Liver (tissue), 9 donors: ENCODE results near the gene RPSA. TPM values are rescaled to one million over a fixed set of nuclear protein-coding genes. Genes with fewer than 3 reads are reported as not detected.

Source experiments
- DNase-seq: peaks from one replicate; pipeline ENCODE4 v3.0.0-alpha.2; 2017; ENCODE audit warnings: low spot score
- H3K27ac ChIP-seq, 2 donors: one replicate each; pipeline ENCODE4 v1.7.0; 2013; ENCODE audit warnings: inconsistent platforms in 2 of 2, low read length in 2 of 2, control low read depth in 1 of 2, low read depth in 1 of 2, mild to moderate bottlenecking in 1 of 2
- H3K27me3 ChIP-seq, 4 donors: one replicate each; pipeline versions ENCODE4 v1.6.1 to v1.7.0; 2013; ENCODE audit warnings: low read length in 3 of 4, inconsistent platforms in 1 of 4, mild to moderate bottlenecking in 1 of 4, moderate library complexity in 1 of 4; ENCODE audit not compliant: control insufficient read depth in 4 of 4, insufficient read depth in 4 of 4
- H3K36me3 ChIP-seq, 4 donors: one replicate each; pipeline versions ENCODE4 v1.6.1 to v1.7.0; 2013; ENCODE audit warnings: low read length in 3 of 4, mild to moderate bottlenecking in 3 of 4, low read depth in 1 of 4, moderate library complexity in 1 of 4; ENCODE audit not compliant: control insufficient read depth in 4 of 4, insufficient read depth in 3 of 4
- H3K4me1 ChIP-seq, 4 donors: one replicate each; pipeline versions ENCODE4 v1.6.1 to v1.7.0; 2013; ENCODE audit warnings: low read length in 3 of 4, mild to moderate bottlenecking in 3 of 4, moderate library complexity in 1 of 4; ENCODE audit not compliant: control insufficient read depth in 4 of 4, insufficient read depth in 4 of 4
- H3K4me3 ChIP-seq, 3 donors: one replicate each; pipeline versions ENCODE4 v1.6.1 to v1.7.0; 2013; ENCODE audit warnings: low read length in 3 of 3, control low read depth in 1 of 3, low read depth in 1 of 3, mild to moderate bottlenecking in 1 of 3
- H3K9ac ChIP-seq, 2 donors: one replicate each; pipeline ENCODE4 v1.7.0; 2013; ENCODE audit warnings: low read length in 2 of 2, mild to moderate bottlenecking in 2 of 2, moderate library complexity in 2 of 2, control low read depth in 1 of 2, low read depth in 1 of 2
- H3K9me3 ChIP-seq, 4 donors: one replicate each; pipeline versions ENCODE4 v1.6.1 to v1.7.0; 2013; ENCODE audit warnings: low read length in 3 of 4; ENCODE audit not compliant: control insufficient read depth in 4 of 4
- CTCF ChIP-seq: fragments of 150-350 bp; IDR thresholded peaks from 2 replicates; pipeline ENCODE4 v1.5.1; 2017; ENCODE audit warnings: improper control_type of control experiment, low read depth, low read length; ENCODE audit not compliant: missing input control
- EGR1 ChIP-seq, 2 donors: IDR thresholded peaks; 2 replicates each; pipeline ENCODE4 v1.6.1; 2016 to 2018; ENCODE audit warnings: antibody characterized with exemption in 2 of 2, low read depth in 2 of 2
- FOXA1 ChIP-seq: IDR thresholded peaks from 2 replicates; pipeline ENCODE4 v1.6.1; 2016; ENCODE audit warnings: antibody characterized with exemption
- FOXA2 ChIP-seq: IDR thresholded peaks from 2 replicates; pipeline ENCODE4 v1.6.1; 2016; ENCODE audit warnings: antibody characterized with exemption
- GABPA ChIP-seq, 2 donors: IDR thresholded peaks in 1 of 2; conservative IDR thresholded peaks in 1 of 2; 2 replicates each; pipeline ENCODE4 v1.6.1; 2016; ENCODE audit warnings: antibody characterized with exemption in 2 of 2, mild to moderate bottlenecking in 1 of 2, moderate library complexity in 1 of 2
- HNF4G ChIP-seq: IDR thresholded peaks from 2 replicates; pipeline ENCODE4 v1.6.1; 2016; ENCODE audit warnings: antibody characterized with exemption
- JUND ChIP-seq, 2 donors: IDR thresholded peaks; 2 replicates each; pipeline ENCODE4 v1.6.1; 2016; ENCODE audit warnings: antibody characterized with exemption in 2 of 2
- MAX ChIP-seq: IDR thresholded peaks from 2 replicates; pipeline ENCODE4 v1.6.1; 2016; ENCODE audit warnings: antibody characterized with exemption
- NR2F2 ChIP-seq: IDR thresholded peaks from 2 replicates; pipeline ENCODE4 v1.6.1; 2016; ENCODE audit warnings: antibody characterized with exemption
- RAD21 ChIP-seq, 2 donors: IDR thresholded peaks; 2 replicates each; pipeline ENCODE4 v1.6.1; 2016; ENCODE audit warnings: antibody characterized with exemption in 2 of 2, mild to moderate bottlenecking in 2 of 2
- REST ChIP-seq: IDR thresholded peaks from 2 replicates; pipeline ENCODE4 v1.6.1; 2016; ENCODE audit warnings: antibody characterized with exemption, mild to moderate bottlenecking
- RXRA ChIP-seq, 2 donors: IDR thresholded peaks; 2 replicates each; pipeline ENCODE4 v1.6.1; 2017 to 2018; ENCODE audit warnings: antibody characterized with exemption in 2 of 2, mild to moderate bottlenecking in 1 of 2
- SP1 ChIP-seq: IDR thresholded peaks from 2 replicates; pipeline ENCODE4 v1.6.1; 2018; ENCODE audit warnings: antibody characterized with exemption, mild to moderate bottlenecking
- TAF1 ChIP-seq: conservative IDR thresholded peaks from 2 replicates; pipeline ENCODE4 v1.6.1; 2016; ENCODE audit warnings: antibody characterized with exemption, mild to moderate bottlenecking
- WGBS: extraction: QIAGEN DNeasy Blood & Tissue Kit; methylation state at CpG from one replicate; pipeline ENCODE4 v1.1.7; 2013; 5-methylcytosine and 5-hydroxymethylcytosine counted together
- polyA plus RNA-seq, 2 donors: library from polyadenylated mRNA; stranded (reverse) in 1 of 2; unstranded in 1 of 2; fragments of 200-250 nt in 1 of 2; fragments of >200 nt in 1 of 2; fragmentation: Nextera tagmentation in 1 of 2; extraction: Ambion mirVana in 1 of 2; gene quantifications; one replicate each; pipeline versions ENCODE4 v1.2.1 to v1.2.3, GENCODE V29; 2013 to 2015
- total RNA-seq, 2 donors: library from RNA; depleted of rRNA; stranded (reverse); fragments of >200 nt; gene quantifications; one replicate each; pipeline ENCODE4 v1.2.3, GENCODE V29; 2014
- TF ChIP-seq, protein P1 (sequence below): IDR thresholded peaks from 2 replicates; pipeline ENCODE4 v1.6.1; 2016; ENCODE audit warnings: antibody characterized with exemption
- donor health status: healthy.
- donor health status: healthy.
- donor health status: healthy.
- donor health status: healthy.
- donor health status: healthy.

The RPSA gene
- total and polyA plus RNA-seq, 4 donors = 200 to 796 (median 443) TPM

- TF ChIP-seq RAD21 (IDR thresholded peaks at IDR 0.05) = peak; percentile 88
- TF ChIP-seq CTCF = peak; percentile 86
- TF ChIP-seq EGR1 (IDR thresholded peaks at IDR 0.05; ENCODE audit: low read depth in 2 of 2) = no peak
- no peak overlapping the region for H3K9ac ChIP-seq
- no peaks in the 10 kb centered on the region for H3K9me3 ChIP-seq
- peak; percentile 63 for DNase-seq
- no peak overlapping the region for H3K27ac ChIP-seq
- peaks cover 0 to 2% (median 0%) of the 10 kb centered on the region in 4 donors for H3K4me1 ChIP-seq
- H3K27me3 ChIP-seq = no peaks in the 10 kb centered on the region
- WGBS = 17% methylated on average over 13 of the region's 13 CpGs
- no peak overlapping the region for H3K4me3 ChIP-seq
- no peaks in the 10 kb centered on the region for H3K36me3 ChIP-seq
Measured at GRCh38 chr3:39447637-39448483, 41.3 kb downstream of the RPSA start.

DNA sequence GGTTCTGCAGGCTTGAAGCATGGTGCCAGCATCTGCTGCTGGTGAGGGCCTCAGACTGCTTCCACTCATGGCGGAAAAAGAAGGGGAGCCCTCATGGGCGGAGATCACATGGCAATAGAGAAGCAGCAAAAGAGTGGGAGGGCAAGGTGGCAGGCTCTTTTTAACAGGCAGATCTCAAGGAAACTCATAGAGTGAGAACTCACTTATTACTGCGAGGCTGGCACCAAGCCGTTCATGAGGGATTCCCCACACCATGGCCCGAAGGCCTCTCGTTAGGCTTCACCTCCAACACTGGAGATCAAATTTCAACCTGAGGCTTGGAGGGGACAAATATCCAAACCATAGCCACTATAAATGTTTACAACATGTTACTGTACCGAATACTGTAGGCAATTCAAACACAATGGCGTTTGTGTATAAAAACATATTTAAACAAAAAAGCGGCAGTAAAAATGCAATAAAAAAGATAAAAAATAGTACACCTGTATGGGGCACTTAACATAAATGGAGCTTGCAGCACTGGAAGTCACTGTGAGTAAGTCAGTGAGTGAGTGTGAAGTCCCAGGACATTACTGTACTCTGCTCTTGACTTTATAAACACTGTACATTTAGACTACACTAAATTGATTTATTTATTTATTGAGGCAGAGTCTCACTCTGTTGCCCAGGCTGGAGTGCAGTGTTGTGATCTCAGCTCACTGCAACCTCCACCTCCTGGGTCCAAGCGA, 42.1 kb downstream of the RPSA start:
- Histone ChIP-seq H3K4me3 (no peak overlapping the region), H3K36me3 (no peaks in the 10 kb centered on the region), H3K9me3 (no peaks in the 10 kb centered on the region), H3K4me1 (peaks cover 0 to 2% (median 0%) of the 10 kb centered on the region in 4 donors), H3K27me3 (no peaks in the 10 kb centered on the region), H3K9ac (no peak overlapping the region), H3K27ac (no peak overlapping the region)
- DNase-seq = no peak
- WGBS = 79% methylated on average over 10 of the region's 10 CpGs
- no peak for TF ChIP-seq FOXA2
- TF ChIP-seq JUND (IDR thresholded peaks at IDR 0.05) = no peak

DNA sequence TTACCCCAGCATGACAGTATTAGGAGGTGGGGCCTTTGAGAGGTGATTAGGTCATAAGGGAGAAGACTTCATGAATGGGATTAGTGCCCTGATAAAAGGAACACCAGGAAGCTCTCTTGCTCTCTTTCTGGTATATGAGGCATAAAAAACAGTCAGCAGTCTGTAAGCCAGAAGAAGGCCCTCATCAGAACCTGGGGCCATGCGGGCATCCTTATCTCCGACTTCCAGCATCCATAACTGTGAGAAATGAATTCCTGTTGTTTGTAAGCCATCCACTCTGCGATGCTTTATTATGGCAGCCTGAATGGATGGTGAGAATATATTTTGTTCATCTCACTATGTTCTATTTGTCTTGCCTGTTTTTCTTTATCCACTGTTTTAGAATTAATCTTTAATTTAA, 43.3 kb downstream of the RPSA start:
- Histone ChIP-seq H3K9me3 (no peaks in the 10 kb centered on the region), H3K27me3 (peaks cover 0 to 3% (median 0%) of the 10 kb centered on the region in 4 donors), H3K36me3 (no peaks in the 10 kb centered on the region), H3K4me1 (peaks cover 0 to 2% (median 0%) of the 10 kb centered on the region in 4 donors), H3K4me3 (no peak overlapping the region), H3K9ac (no peak overlapping the region), H3K27ac (no peak overlapping the region)
- no peak for DNase-seq
- WGBS = 77% methylated on average over 3 of the region's 3 CpGs
- TF ChIP-seq GABPA (IDR thresholded peaks at IDR 0.05 in 1 of 2, conservative IDR thresholded peaks at IDR 0.05 in 1 of 2) (no peak), FOXA1 (no peak), JUND (IDR thresholded peaks at IDR 0.05) (no peak), TAF1 (no peak), REST (no peak), RXRA (IDR thresholded peaks at IDR 0.05) (no peak), CTCF (no peak), EGR1 (IDR thresholded peaks at IDR 0.05; ENCODE audit: low read depth in 2 of 2) (no peak), MAX (no peak), HNF4G (no peak), SP1 (no peak), NR2F2 (no peak), FOXA2 (no peak)
- TF ChIP-seq, protein P1, sequence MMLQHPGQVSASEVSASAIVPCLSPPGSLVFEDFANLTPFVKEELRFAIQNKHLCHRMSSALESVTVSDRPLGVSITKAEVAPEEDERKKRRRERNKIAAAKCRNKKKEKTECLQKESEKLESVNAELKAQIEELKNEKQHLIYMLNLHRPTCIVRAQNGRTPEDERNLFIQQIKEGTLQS = no peak
